Cerebellar cortex (tissue), 1 donor: Measurements from ENCODE around the gene HELZ2.
"Not testable (repeated sequence)": the region's sequence is repeated elsewhere in the genome, so short reads cannot be mapped to it uniquely, and the experiment has no call there.

Experiments
- DNase-seq: peaks from one replicate; pipeline ENCODE4 v3.0.0-alpha.2; 2015; ENCODE audit warnings: low spot score

The HELZ2 gene, protein sequence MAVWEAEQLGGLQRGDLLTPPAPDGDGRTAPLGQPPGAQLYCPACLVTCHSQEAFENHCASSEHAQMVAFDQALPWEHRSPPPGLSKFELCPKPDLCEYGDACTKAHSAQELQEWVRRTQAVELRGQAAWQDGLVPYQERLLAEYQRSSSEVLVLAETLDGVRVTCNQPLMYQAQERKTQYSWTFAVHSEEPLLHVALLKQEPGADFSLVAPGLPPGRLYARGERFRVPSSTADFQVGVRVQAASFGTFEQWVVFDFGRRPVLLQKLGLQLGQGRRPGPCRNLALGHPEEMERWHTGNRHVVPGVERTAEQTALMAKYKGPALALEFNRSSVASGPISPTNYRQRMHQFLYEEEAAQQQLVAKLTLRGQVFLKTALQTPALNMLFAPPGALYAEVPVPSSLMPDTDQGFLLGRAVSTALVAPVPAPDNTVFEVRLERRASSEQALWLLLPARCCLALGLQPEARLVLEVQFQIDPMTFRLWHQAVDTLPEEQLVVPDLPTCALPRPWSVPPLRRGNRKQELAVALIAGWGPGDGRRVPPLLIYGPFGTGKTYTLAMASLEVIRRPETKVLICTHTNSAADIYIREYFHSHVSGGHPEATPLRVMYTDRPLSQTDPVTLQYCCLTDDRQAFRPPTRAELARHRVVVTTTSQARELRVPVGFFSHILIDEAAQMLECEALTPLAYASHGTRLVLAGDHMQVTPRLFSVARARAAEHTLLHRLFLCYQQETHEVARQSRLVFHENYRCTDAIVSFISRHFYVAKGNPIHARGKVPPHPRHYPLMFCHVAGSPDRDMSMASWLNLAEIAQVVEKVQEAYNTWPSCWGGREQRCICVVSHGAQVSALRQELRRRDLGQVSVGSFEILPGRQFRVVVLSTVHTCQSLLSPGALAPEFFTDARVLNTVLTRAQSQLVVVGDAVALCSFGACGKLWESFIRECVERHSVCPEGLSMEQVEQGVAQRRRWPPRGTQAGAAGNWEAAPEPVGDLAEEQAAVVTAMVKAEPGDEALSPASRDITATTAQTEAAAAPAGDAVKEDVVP (N-terminal part only)

DNA sequence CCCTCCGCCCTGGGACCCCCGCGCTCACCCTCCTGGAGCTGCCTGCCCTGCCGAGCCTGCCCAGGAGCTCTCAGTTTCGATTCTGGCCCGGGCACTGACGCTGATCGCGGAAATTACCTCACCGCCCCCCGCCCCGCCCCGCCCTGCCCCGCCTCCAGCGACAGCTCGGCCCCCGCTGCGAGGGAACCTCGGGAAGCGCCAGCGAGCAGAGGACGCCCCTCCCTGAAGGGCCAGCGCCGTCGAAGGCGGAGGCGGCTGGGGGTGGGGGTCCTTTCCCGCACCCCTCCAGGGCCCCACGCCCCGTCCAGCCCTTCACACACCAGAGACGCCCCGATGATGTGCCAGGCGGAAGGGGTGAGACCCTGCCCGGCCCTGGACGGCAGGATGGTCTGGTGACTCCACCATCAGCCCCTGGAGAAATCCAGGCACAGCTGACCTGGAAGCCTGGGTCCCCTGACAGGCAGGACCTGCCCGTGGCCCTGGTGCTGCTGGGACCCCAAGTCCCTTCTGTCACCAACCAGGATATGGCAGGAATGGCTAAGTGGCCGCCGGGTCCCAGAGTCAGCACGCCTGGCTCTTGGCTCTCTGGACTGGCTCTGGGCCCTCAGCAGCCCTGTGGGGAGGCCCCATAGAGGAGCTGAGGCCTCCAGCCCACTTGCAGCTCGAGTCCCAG lies at the start of gene HELZ2:
TSS of gene HELZ2 (minus strand) at position 84 of the 673 bp plus-strand sequence. CDS start 1,854 bp downstream, outside the sequence.
- DNase-seq, result no peak

DNA sequence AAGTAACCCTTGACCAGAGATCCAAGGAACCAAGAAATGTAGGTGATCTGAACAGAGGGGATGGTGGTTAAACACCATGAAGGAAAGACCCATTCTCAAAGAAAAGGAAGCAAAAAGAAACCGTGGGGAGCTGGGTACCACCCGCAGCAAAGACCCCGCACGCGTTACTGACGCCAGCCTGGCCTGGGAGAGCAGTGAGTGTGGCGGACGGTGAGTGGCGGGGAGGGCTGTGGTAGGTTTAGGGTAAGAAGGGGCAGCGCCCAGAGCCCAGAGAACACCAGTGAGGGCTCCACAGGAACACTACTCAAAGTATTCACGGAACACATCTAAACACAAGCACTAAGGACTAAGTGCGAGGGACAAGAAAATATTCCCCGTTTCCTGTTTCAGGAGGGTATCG lies 48.7 kb upstream of the HELZ2 start:
- DNase-seq, result no peak

DNA sequence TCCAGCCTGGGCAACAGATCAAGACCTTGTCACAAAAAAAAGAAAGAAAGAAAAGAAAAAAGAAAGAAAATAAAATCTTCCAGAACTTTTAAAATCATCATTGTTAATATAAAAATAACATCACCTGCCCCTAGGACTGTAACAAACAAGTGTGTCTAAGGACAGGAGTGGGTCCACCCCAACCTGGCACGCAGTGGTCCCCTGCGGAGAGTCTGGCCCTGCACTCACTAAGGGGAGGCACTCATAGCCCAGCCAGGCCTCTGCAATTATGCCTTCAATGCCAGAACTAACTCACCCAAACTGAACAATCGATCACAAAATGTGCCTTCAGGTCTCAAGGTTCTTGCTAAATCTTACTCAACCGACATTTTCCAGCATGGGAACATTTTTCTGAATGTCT lies 48.1 kb upstream of the HELZ2 start:
- no peak for DNase-seq

DNA sequence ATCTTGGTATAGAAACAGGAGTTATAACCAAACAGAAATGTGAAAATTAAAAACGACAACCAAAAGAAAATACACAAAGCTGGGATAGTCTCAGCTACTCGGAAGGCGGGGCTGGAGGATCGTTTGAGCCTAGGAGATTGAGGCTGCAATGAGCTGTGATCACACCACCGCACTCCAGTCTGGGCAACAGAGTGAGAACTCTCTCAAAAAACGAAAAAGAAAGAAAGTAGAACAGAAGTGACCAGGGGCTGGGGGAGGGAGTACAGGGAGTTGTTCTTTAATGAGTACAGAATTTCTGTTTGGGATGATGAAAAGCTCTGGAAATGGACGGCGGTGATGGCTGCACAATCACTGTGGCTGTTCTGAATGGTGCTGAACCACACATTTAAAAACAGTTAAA lies 47.0 kb upstream of the HELZ2 start:
- DNase-seq, result no peak

DNA sequence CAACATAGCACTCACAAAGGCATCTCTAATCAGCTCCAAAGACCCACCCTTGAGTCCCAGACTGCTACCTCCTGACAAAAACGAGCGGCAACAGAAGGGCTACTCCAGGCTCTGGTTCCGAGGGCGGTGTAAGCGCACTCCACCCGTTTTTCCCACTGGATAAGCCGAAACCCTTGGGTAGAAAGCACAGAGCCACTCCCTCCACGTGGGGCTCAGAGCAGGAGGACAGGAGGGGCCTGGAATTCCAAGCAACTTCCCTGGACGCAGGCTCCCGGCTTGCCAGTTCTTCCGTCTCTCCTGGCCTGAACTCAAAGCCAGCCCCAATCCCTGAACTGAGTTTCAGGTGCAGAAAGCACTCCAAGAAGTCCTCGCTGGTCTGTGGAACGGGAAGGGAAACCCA lies 45.5 kb upstream of the HELZ2 start:
- DNase-seq, result no peak

DNA sequence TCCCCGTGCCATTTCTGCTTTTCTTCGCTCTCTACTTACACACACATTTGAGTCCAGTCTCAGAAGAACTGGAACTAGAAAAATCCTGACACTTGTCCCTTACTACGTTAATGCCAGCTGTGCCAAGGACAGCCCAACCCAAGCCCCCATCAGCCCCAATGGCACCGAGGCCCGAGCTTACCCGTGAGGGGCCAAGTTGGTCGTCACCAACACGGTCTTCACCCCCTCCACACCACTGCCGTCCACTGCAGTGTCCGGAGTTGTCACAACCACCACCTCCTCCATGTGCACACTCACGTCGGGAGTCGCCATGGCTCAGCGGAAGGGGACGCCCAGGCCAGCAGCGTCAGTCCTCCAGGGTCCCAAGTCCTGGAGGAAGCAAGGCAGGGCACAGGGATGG lies 45.0 kb upstream of the HELZ2 start:
- no peak for DNase-seq

DNA sequence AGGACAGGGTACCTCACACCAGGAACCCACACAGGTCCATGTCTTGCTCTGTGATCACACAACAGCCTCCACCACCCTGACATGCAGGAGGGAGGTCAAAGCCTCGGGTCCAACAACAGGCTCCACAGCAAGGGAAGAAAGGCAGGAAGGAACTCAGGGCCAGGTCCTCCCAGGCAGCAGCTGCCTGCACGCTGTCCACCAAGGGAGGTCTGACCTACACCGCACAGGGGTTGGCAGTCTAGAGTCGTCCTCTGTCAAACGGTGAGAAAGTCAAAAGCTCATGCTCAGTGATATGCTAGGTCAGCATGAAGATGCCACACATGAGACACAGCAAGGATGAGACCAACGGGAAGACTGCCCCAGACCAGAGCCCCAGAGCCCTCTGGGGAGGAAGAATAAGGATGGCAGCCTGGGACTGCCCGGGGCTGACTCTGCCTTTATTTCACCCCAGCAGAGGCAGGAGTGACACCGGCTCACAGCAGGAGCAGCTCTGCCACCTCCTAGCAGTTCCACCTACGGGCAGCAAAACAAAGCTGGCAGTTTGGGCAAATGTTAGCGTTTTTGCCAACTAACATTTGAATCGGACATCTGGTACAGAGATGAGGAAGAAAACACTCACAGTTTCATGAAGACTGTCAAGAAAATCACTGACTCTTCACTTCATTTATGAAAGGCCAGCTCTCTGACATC lies 44.4 kb upstream of the HELZ2 start:
- peak; percentile 22 for DNase-seq

DNA sequence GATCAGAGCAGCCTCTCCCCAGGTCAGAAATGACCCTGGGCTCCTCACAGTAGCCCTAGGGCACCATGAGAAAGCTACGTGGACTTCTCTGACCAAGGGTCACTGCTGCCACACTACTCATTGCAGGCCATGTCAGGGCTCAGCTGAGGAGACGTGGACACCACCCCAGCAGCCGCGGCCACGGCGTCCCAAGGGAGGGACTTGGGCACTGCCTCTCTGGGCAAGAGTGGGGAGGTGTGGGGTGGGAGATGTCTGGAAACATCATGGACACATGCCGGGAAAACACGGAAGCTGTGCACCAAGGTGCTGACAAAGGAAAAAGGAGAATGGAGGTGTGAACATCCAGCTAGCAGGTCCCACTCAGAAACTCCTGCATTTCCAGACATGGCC lies 43.8 kb upstream of the HELZ2 start:
- DNase-seq, result no peak

DNA sequence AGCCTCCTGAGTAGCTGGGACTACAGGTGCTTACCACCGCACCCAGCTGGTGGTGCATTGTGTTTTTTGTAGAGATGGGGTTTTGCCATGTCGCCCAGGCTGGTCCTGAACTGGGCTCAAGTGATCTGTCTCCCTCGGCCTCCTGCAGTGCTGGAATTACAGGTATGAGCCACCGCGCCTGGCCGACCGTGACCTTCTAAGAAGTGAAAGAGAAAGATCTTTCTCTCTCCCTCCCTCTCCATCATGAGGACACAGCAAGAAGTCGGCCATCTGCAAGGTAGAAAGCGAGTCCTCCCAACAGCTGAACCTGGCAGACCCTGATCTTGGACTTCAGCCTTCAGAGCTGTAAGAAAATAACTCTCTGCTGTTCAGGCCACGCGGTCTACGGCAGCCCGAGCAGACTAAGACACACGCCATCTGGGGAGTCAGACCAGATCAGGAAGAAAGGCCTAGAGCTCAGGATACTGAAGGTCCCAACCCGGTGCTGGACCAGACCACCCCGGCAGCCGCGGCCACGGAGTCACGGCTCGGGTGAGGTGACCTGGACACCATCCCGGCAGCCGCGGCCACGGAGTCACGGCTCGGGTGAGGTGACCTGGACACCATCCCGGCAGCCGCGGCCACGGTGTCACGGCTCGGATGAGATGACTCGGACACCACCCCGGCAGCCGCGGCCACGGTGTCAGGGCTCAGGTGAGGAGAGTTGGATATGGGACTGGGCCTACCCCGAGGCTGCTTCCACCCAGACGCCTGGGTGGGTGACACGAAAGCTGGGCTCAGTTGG lies 43.2 kb upstream of the HELZ2 start:
- DNase-seq, result peak; percentile 69

DNA sequence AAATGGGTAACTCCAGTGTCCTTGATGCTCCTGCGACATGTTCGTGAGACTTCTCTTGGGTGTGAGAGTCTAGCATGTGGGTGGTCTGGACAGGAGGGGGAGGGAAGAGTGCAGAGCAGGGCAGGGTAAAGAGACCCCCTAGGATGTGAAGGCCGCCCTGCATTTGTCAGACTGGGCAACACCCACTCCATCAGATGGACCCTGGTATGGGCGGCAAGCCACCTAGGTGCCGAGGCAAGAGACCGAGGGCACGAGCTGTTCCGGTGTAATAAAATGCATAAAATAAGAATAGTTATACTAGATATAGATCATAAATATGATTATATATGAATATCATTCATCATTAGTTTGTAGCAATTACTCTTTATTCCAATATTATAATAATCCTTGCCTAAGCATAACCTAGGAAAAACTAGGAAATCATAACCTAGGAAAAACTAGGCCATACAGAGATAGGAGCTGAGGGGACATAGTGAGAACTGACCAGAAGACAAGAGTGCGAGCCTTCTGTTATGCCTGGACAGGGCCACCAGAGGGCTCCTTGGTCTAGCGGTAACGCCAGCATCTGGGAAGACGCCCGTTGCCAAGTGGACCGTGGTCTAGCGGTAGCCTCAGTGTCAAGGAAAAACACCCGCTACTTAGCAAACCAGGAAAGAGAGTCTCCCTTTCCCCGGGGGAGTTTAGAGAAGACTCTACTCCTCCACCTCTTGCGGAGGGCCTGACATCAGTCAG lies 40.0 kb upstream of the HELZ2 start:
- not testable (repeated sequence) for DNase-seq

DNA sequence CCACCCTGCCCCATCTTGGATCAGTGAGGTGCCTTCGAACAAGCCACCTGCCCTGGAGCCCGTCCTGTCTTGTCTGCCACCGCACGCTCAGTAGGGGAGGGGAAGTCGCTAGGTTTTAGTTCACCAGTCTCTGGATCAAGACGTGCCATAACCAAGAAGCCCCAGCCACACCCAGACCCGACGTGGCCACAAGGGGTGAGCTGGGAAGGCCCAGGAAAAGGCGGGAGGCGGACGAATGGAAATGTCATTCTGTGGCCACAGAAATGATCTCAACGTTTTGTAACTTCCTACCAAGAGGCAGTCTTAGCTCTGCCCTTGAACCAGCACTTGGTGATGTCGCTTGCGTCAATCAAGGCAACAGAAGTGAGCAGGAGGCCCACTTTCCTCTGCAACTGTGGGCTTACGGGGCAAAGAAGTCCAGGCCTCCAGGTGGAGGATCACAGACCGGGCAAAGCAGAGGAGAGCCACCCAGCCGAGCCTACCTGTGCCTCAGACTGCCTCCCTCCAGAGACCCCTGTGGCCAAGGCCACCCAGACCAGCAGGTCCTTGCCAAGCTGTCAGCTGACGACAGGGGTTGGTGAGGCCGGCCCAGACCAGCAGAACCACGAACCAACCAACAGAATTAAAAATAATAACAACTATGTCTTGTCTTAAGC lies 38.4 kb upstream of the HELZ2 start:
- DNase-seq, result no peak

DNA sequence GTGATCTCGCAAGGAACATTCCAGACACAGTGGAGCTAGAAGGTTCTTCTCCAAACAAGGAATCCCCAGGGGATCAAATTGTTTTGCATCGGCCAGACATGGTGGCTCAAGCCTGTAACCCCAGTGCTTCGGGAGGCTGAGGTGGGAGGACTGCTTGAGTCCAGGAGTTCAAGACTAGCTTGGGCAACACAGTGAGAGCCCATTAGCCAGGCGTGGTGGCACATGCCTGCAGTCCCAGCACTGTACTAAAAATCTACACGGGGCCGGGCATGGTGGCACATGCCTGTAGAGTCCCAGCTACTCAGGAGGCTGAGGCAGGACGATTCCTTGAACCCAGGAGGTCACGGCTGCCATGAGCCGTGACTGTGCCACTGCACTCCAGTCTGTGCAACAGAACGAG lies 37.6 kb upstream of the HELZ2 start:
- no peak for DNase-seq

DNA sequence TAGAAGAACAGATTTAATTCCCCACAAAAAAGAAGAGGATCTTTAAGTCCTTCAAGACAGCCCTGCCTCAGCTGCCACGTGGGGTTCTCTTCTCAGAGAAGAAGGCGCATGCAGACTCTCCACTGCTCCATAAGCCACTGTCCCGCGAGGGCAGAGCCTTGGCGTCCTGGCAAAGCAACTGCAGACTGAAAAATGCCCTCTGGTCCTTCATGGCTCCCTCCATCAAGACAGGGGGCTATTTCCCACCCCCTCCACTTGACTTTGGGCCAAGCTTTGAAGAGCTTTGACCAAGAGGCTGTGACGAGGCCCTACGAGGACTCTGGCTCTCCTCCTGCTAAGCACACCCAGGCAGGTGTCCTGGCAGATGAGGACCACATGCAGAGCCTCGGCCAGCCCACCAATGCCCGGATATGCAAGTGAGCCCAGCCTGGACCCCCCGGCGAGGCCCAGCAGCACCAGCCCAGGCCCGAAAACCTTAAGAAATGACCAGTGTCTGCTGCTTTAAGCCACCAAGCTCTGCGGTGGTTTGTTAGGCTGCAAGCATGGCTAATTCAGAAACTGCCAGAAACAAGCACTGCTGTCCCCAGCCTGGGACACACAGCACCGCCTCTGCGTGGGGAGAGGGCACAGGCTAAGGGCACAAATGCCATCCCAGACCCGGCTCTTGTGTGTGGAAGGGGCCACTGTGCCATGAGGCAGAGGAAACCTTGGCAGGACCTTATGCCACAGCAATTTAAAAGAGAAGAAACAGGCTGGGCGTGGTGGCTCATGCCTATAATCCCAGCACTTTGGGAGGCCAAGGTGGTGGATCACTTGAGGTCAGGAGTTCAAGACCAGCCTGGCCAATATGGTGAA lies 36.8 kb upstream of the HELZ2 start:
- DNase-seq, result no peak

DNA sequence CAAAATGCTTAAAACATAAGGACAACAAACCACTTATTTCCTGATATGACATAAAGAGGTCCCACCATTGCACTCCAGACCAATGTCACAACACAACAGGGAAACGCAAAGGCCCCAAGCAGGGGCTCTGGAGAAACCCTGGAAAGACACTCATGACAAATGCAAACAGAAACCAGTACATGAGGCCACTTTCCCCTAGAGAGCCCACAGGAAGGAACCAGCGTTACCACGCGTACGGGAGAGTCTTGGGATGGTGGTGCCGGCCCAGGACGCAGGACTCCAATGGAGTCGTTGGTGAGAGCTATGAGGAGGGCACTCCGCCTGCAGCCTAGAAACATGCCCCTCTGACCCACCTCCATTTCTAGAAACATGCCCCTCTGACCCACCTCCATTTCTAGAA lies 32.6 kb upstream of the HELZ2 start:
- no peak for DNase-seq

DNA sequence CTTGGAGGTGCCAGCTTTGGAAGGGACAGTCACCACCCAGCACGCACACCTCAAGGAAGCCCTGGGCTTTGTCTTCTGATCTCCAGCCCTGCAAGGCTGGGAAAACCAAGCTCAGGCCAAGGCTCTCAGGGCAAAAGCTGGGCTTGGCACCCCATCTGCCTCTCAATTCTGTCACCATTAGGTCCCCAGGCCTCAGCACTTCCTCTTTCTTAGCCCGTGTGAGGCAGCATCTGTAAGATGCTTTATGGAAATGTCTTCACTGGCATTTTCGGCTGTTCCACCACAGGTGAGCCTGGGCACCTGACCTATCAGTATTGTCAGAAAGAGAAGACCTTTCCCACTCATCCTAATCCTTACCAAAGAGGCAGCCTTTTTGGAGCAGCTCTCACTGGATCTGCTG lies 28.3 kb upstream of the HELZ2 start:
- no peak for DNase-seq

DNA sequence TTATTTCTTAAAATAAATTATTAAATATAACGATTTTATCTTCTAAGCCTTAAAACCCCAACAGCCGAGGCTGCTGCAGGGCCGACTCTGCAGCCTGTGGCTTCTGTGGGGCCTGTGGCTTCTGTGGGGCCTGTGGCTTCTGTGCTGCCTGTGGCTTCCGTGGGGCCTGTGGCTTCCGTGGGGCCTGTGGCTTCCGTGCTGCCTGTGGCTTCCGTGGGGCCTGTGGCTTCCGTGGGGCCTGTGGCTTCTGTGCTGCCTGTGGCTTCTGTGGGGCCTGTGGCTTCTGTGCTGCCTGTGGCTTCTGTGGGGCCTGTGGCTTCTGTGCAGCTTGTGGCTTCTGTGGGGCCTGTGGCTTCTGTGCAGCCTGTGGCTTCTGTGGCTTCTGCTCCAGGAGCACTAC lies 27.6 kb upstream of the HELZ2 start:
- DNase-seq, result not testable (repeated sequence)

DNA sequence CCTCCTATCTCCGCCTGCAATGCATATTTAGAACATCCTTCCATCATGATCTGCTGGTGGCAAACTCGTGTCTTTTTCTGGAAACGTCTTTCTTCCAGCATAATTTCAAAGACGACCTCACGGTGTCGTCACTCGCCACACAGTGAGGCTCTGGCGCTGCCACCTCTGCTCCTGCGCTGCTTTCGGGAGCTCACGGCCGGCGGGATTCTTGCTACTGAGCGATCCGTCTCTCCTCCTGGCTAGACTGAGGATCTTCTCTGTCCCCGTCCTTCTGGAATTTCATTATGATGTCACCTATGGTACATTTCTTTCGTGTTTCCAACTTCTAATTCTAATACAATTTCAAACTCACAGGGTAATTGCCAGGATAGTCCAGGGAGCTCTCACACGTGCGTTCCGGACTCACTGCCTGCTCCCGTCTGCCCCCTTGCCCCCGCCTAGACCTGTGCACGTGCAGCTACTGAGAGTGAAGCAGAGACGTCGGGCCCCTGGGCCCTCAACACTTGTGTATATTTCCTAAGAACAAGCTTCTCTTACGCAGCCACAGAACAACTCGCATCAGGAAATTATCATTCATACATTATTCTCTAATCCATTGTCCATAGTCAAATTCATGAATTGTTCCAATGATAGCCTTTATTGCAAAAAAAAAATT lies 25.5 kb upstream of the HELZ2 start:
- DNase-seq, result no peak
